Sigmoid colon (tissue), 4 donors: ENCODE data around the gene INO80D.

Experiments
- EP300 ChIP-seq, 4 donors: sonication (generic); formaldehyde crosslinking; IDR thresholded peaks; one replicate each; pipeline ENCODE4 v1.6.1; 2017; ENCODE audit warnings: antibody characterized with exemption in 4 of 4
- POLR2A ChIP-seq, 2 donors: fragments of 450-650 bp; IDR thresholded peaks; one replicate each; pipeline ENCODE4 v1.6.1; 2016; ENCODE audit warnings: antibody characterized with exemption in 2 of 2, mild to moderate bottlenecking in 2 of 2, moderate library complexity in 2 of 2
- POLR2AphosphoS5 ChIP-seq, 4 donors: sonication (generic); formaldehyde crosslinking; IDR thresholded peaks; one replicate each; pipeline ENCODE4 v1.6.1; 2017; ENCODE audit warnings: antibody characterized with exemption in 4 of 4
- TF ChIP-seq, protein P1 (sequence below), 4 experiments: fragments of 450-650 bp in 3 of 4; fragments of 200-600 bp in 1 of 4; IDR thresholded peaks; one replicate each; pipeline ENCODE4 v1.5.1; 2016 to 2019; ENCODE audit warnings: antibody characterized with exemption in 4 of 4, mild to moderate bottlenecking in 3 of 4, moderate library complexity in 2 of 4

DNA sequence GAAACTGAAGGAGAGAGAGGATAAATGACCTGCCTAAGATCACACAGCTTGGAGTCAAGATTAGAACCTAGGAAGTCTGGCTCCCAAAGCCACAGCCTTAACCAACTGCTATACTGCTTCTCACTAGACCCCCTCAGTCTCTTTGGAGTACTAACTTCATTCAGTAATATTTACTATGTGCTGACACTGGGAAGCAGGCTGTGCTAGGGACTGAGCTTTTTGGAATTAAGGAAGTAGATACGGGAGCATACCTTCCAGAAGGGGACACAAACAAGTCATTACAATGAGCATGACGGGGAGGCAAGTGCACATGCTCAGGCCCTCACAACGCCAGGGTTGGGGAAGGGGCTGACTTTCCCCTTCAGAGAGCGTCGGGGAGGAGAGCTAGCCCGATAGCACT lies 97.7 kb downstream of the INO80D start:
- no peak for TF ChIP-seq POLR2A (IDR thresholded peaks at IDR 0.05)
- TF ChIP-seq, protein P1, sequence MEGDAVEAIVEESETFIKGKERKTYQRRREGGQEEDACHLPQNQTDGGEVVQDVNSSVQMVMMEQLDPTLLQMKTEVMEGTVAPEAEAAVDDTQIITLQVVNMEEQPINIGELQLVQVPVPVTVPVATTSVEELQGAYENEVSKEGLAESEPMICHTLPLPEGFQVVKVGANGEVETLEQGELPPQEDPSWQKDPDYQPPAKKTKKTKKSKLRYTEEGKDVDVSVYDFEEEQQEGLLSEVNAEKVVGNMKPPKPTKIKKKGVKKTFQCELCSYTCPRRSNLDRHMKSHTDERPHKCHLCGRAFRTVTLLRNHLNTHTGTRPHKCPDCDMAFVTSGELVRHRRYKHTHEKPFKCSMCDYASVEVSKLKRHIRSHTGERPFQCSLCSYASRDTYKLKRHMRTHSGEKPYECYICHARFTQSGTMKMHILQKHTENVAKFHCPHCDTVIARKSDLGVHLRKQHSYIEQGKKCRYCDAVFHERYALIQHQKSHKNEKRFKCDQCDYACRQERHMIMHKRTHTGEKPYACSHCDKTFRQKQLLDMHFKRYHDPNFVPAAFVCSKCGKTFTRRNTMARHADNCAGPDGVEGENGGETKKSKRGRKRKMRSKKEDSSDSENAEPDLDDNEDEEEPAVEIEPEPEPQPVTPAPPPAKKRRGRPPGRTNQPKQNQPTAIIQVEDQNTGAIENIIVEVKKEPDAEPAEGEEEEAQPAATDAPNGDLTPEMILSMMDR (IDR thresholded peaks at IDR 0.05), result no peak
- no peak for TF ChIP-seq EP300 (IDR thresholded peaks at IDR 0.05)
- TF ChIP-seq POLR2AphosphoS5 (IDR thresholded peaks at IDR 0.05), result no peak
